Peyer's patch (tissue), 4 donors: ENCODE measurements around the gene CFAP107.

ENCODE experiments used
- POLR2A ChIP-seq, 2 donors: fragments of 450-650 bp; IDR thresholded peaks; one replicate each; pipeline ENCODE4 v1.5.1; 2017; ENCODE audit warnings: antibody characterized with exemption in 2 of 2, mild to moderate bottlenecking in 2 of 2, moderate library complexity in 2 of 2
- TF ChIP-seq, protein P1 (sequence below), 6 experiments: fragments of 450-650 bp in 4 of 6; fragments of 200-600 bp in 2 of 6; sonication (generic) in 1 of 6; IDR thresholded peaks; one replicate each; pipeline ENCODE4 v1.5.1; 2017 to 2019; ENCODE audit warnings: antibody characterized with exemption in 6 of 6, mild to moderate bottlenecking in 3 of 6, moderate library complexity in 1 of 6

GRCh38 chr1:12745992-12746323 is at the start of gene CFAP107:
- TF ChIP-seq, protein P1, sequence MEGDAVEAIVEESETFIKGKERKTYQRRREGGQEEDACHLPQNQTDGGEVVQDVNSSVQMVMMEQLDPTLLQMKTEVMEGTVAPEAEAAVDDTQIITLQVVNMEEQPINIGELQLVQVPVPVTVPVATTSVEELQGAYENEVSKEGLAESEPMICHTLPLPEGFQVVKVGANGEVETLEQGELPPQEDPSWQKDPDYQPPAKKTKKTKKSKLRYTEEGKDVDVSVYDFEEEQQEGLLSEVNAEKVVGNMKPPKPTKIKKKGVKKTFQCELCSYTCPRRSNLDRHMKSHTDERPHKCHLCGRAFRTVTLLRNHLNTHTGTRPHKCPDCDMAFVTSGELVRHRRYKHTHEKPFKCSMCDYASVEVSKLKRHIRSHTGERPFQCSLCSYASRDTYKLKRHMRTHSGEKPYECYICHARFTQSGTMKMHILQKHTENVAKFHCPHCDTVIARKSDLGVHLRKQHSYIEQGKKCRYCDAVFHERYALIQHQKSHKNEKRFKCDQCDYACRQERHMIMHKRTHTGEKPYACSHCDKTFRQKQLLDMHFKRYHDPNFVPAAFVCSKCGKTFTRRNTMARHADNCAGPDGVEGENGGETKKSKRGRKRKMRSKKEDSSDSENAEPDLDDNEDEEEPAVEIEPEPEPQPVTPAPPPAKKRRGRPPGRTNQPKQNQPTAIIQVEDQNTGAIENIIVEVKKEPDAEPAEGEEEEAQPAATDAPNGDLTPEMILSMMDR (IDR thresholded peaks at IDR 0.05), result no peak
- TF ChIP-seq POLR2A (IDR thresholded peaks at IDR 0.05), result no peak
